ENCODE results near the gene CBX5. TPM values are rescaled to one million over a fixed set of nuclear protein-coding genes. Genes with fewer than 3 reads are reported as not detected.

The CBX5 gene
- total RNA-seq, 4 donors from 2014 or later = 32.5 to 62.4 (median 49.3) TPM

- no peaks in the 10 kb centered on the region for H3K9me3 ChIP-seq
- 86% methylated on average over 1 of the region's 1 CpG; no CpG with 5 or more reads in 1 of the 2 donors for WGBS, 2 donors (ENCODE audit: low coverage in 1 of 2)
- H3K27ac ChIP-seq = no peak overlapping the region
- no peaks in the 10 kb centered on the region for H3K4me1 ChIP-seq
- TF ChIP-seq POLR2A (IDR thresholded peaks at IDR 0.05) = no peak
- no peak for TF ChIP-seq POLR2AphosphoS5 (IDR thresholded peaks at IDR 0.05)
- TF ChIP-seq CTCF (IDR thresholded peaks at IDR 0.05) = no peak
- no peak for TF ChIP-seq EP300 (IDR thresholded peaks at IDR 0.05)
- no peak for ATAC-seq
- H3K27me3 ChIP-seq = peaks cover 82% of the 10 kb centered on the region
- H3K4me3 ChIP-seq = no peak overlapping the region
- no peaks in the 10 kb centered on the region for H3K36me3 ChIP-seq
These were observed 73.1 kb downstream of the CBX5 start for GRCh38 chr12:54206791-54207190.

- Histone ChIP-seq H3K36me3 (no peaks in the 10 kb centered on the region), H3K9me3 (no peaks in the 10 kb centered on the region), H3K27ac (no peak overlapping the region), H3K4me3 (no peak overlapping the region), H3K27me3 (peaks cover 82% of the 10 kb centered on the region), H3K4me1 (no peaks in the 10 kb centered on the region)
- ATAC-seq = no peak
- WGBS, 2 donors (ENCODE audit: low coverage in 1 of 2) = 79 to 80% methylated on average over 2 to 7 of the region's 7 CpGs
- TF ChIP-seq EP300 (IDR thresholded peaks at IDR 0.05) = no peak
- TF ChIP-seq CTCF (IDR thresholded peaks at IDR 0.05) = no peak
- TF ChIP-seq POLR2AphosphoS5 (IDR thresholded peaks at IDR 0.05) = no peak
- no peak for TF ChIP-seq POLR2A (IDR thresholded peaks at IDR 0.05)
These were observed 75.6 kb downstream of the CBX5 start for GRCh38 chr12:54204316-54204715.

- Histone ChIP-seq H3K27ac (no peak overlapping the region), H3K4me3 (no peak overlapping the region), H3K4me1 (no peaks in the 10 kb centered on the region), H3K9me3 (no peaks in the 10 kb centered on the region), H3K27me3 (peaks cover 91% of the 10 kb centered on the region), H3K36me3 (no peaks in the 10 kb centered on the region)
- ATAC-seq = peak; percentile 75
- WGBS, 2 donors (ENCODE audit: low coverage in 1 of 2) = 40% methylated on average over 2 of the region's 8 CpGs; no CpG with 5 or more reads in 1 of the 2 donors
- TF ChIP-seq EP300 (IDR thresholded peaks at IDR 0.05) (no peak), CTCF (IDR thresholded peaks at IDR 0.05) (peak; percentile 96 to 99 (median 98))
These were observed 78.7 kb downstream of the CBX5 start for GRCh38 chr12:54201001-54201794.

- no peaks in the 10 kb centered on the region for H3K9me3 ChIP-seq
- 80 to 100% methylated on average over 3 of the region's 5 CpGs for WGBS, 2 donors (ENCODE audit: low coverage in 1 of 2)
- H3K4me1 ChIP-seq = no peaks in the 10 kb centered on the region
- H3K27me3 ChIP-seq = peaks cover 95% of the 10 kb centered on the region
- no peak for TF ChIP-seq POLR2A (IDR thresholded peaks at IDR 0.05)
- no peak for TF ChIP-seq CTCF (IDR thresholded peaks at IDR 0.05)
- H3K4me3 ChIP-seq = no peak overlapping the region
- H3K27ac ChIP-seq = no peak overlapping the region
- no peak for ATAC-seq
- no peaks in the 10 kb centered on the region for H3K36me3 ChIP-seq
These were observed 79.5 kb downstream of the CBX5 start for GRCh38 chr12:54200412-54200811.

- TF ChIP-seq CTCF (IDR thresholded peaks at IDR 0.05) (no peak), POLR2A (IDR thresholded peaks at IDR 0.05) (no peak)
- Histone ChIP-seq H3K27ac (no peak overlapping the region), H3K9me3 (no peaks in the 10 kb centered on the region), H3K4me3 (no peak overlapping the region), H3K27me3 (peaks cover 95% of the 10 kb centered on the region), H3K4me1 (no peaks in the 10 kb centered on the region), H3K36me3 (no peaks in the 10 kb centered on the region)
- 0 to 76% methylated on average over 1 to 3 of the region's 3 CpGs for WGBS, 2 donors (ENCODE audit: low coverage in 1 of 2)
- no peak for ATAC-seq
These were observed 80.0 kb downstream of the CBX5 start for GRCh38 chr12:54199917-54200316.

Data from gastroesophageal sphincter (tissue), 4 donors.